Caco-2 (cell line): ENCODE data around the gene TSPO2. TPM values are rescaled to one million over a fixed set of nuclear protein-coding genes. Genes with fewer than 3 reads are reported as not detected.

Experiments used
- BruUV-seq: library from RNA; stranded (reverse); fragments of 400-500 nt; replicated peaks from 2 replicates; lab custom pipeline; 2021; lab: Mats Ljungman, UMichigan
- CTCF ChIA-PET: fragments of 300-600 bp; sonication (Branson Sonifier 250); formaldehyde crosslinking; loops from one replicate; lab custom pipeline; 2022; ENCODE audit warnings: antibody characterized with exemption; lab: Charles Lee
- POLR2A ChIA-PET: fragments of 300-600 bp; sonication (Branson Sonifier 250); formaldehyde crosslinking; loops from one replicate; lab custom pipeline; 2022; ENCODE audit warnings: antibody characterized with exemption; lab: Charles Lee
- DNase-seq, 2 experiments: peaks; one replicate each; pipeline versions ENCODE4 v3.0.0 to v3.0.0-alpha.2; 2020 to 2022
- H3K27me3 ChIP-seq: replicated peaks from 2 replicates; pipeline ENCODE4 v1.6.0; 2011; ENCODE audit warnings: low read length; ENCODE audit not compliant: control insufficient read depth, insufficient read depth
- H3K36me3 ChIP-seq: 2 replicates; pipeline ENCODE4 v1.5.1; 2011; ENCODE audit warnings: low read length; ENCODE audit not compliant: control insufficient read depth, insufficient read depth
- H3K4me1 ChIP-seq: fragments of 250-450 bp; sonication (Bioruptor Pico); 2 replicates; pipeline ENCODE4 v1.5.1; 2020; ENCODE audit warnings: mild to moderate bottlenecking
- H3K4me3 ChIP-seq: 2 replicates; pipeline ENCODE4 v1.5.1; 2011; ENCODE audit warnings: low read depth, mild to moderate bottlenecking, control low read depth, low read length
- H3K9me3 ChIP-seq: fragments of 250-450 bp; sonication (Bioruptor Pico); 2 replicates; pipeline ENCODE4 v1.5.1; 2020; ENCODE audit warnings: mild to moderate bottlenecking, moderate library complexity
- H3K27ac Mint-ChIP-seq: one replicate; pipeline ENCODE4 v1.8.0; 2022; ENCODE audit warnings: mixed read lengths; ENCODE audit not compliant: unreplicated experiment
- H3K27me3 Mint-ChIP-seq: one replicate; pipeline ENCODE4 v1.8.0; 2022; ENCODE audit warnings: mixed read lengths; ENCODE audit not compliant: insufficient read depth, unreplicated experiment
- H3K36me3 Mint-ChIP-seq: one replicate; pipeline ENCODE4 v1.8.0; 2022; ENCODE audit warnings: mild to moderate bottlenecking, mixed read lengths; ENCODE audit not compliant: insufficient read depth, unreplicated experiment
- H3K4me1 Mint-ChIP-seq: one replicate; pipeline ENCODE4 v1.8.0; 2022; ENCODE audit warnings: low read depth, mixed read lengths; ENCODE audit not compliant: unreplicated experiment
- H3K4me3 Mint-ChIP-seq: one replicate; pipeline ENCODE4 v1.8.0; 2022; ENCODE audit warnings: mild to moderate bottlenecking, moderate library complexity, mixed read lengths; ENCODE audit not compliant: unreplicated experiment
- H3K9me3 Mint-ChIP-seq: one replicate; pipeline ENCODE4 v1.8.0; 2022; ENCODE audit warnings: mixed read lengths; ENCODE audit not compliant: unreplicated experiment
- CTCF ChIP-seq, 2 experiments: fragments of 200-600 bp in 1 of 2; IDR thresholded peaks; 1 replicate in 1 of 2; 2 replicates in 1 of 2; pipeline versions ENCODE4 v1.5.1 to v1.8.0; 2011 to 2022; ENCODE audit warnings: antibody characterized with exemption in 1 of 2, control low read depth in 1 of 2, inconsistent platforms in 1 of 2, low read depth in 1 of 2, low read length in 1 of 2, mild to moderate bottlenecking in 1 of 2, moderate library complexity in 1 of 2; ENCODE audit not compliant: insufficient read depth in 1 of 2, severe bottlenecking in 1 of 2, unreplicated experiment in 1 of 2
- intact Hi-C: fragments of 100-400 bp; cut with micrococcal nuclease; formaldehyde crosslinking; loops from one replicate; pipeline ENCODE4 v1.10.0; 2022; ENCODE audit not compliant: unreplicated experiment
- total RNA-seq: library from RNA; stranded (reverse); gene quantifications from 2 replicates; pipeline ENCODE4 v1.2.3, GENCODE V29; 2022

Gene TSPO2
- total RNA-seq, 1 experiment from 2014 or later: 0.61 TPM

GRCh38 chr6:41055149-41055548 lies 12.9 kb downstream of the TSPO2 start:
- intact Hi-C loops: no loop called here

GRCh38 chr6:41056768-41057490 lies 14.7 kb downstream of the TSPO2 start:
- Mint-ChIP-seq H3K36me3 (peaks cover 20% of the 10 kb centered on the region), H3K4me1 (peaks cover 78% of the 10 kb centered on the region), H3K27me3 (no peaks in the 10 kb centered on the region), H3K27ac (peak overlapping the region; percentile 65), H3K4me3 (peak overlapping the region; percentile 7), H3K9me3 (peaks cover 9% of the 10 kb centered on the region)
- Histone ChIP-seq H3K36me3 (no peaks in the 10 kb centered on the region), H3K4me1 (peaks cover 94% of the 10 kb centered on the region), H3K27me3 (no peaks in the 10 kb centered on the region), H3K9me3 (no peaks in the 10 kb centered on the region), H3K4me3 (no peak overlapping the region)
- POLR2A ChIA-PET: interaction anchor here (2.6 kb wide), 1 partner anchor 15 kb away, joined by 8 read pairs; the partner anchor contains the start of genes NFYA and OARD1
- DNase-seq: peak in 1 of 2 experiments; percentile 73
- TF ChIP-seq CTCF (IDR thresholded peaks at IDR 0.05; ENCODE audit: insufficient read depth in 1 of 2, low read depth in 1 of 2, low read length in 1 of 2, severe bottlenecking in 1 of 2, unreplicated experiment in 1 of 2): no peak
- BruUV-seq: no TSS peak
- intact Hi-C loops: no loop called here
- CTCF ChIA-PET: no interaction called here

More at GRCh38 chr6:41055149-41055548, 12.9 kb downstream of the TSPO2 start:
- Mint-ChIP-seq H3K36me3 (peaks cover 4% of the 10 kb centered on the region), H3K9me3 (peaks cover 5% of the 10 kb centered on the region), H3K27ac (peak overlapping the region; percentile 65), H3K4me3 (peak overlapping the region; percentile 31), H3K4me1 (peaks cover 76% of the 10 kb centered on the region), H3K27me3 (no peaks in the 10 kb centered on the region)
- ChIA-PET CTCF (interaction anchor here (1.4 to 1.5 kb wide), 2 partner anchors 9 to 16 kb away, joined by 4 to 5 read pairs; partner anchors contain the start of gene UNC5CL), POLR2A (interaction anchor here (0.6 to 1.1 kb wide), 2 partner anchors 17 to 57 kb away, joined by 3 to 5 read pairs; partner anchors contain the start of genes NFYA and OARD1)
- no peaks in the 10 kb centered on the region for H3K27me3 ChIP-seq
- H3K36me3 ChIP-seq: no peaks in the 10 kb centered on the region
- no peak for TF ChIP-seq CTCF (IDR thresholded peaks at IDR 0.05; ENCODE audit: insufficient read depth in 1 of 2, low read depth in 1 of 2, low read length in 1 of 2, severe bottlenecking in 1 of 2, unreplicated experiment in 1 of 2)
- no peaks in the 10 kb centered on the region for H3K9me3 ChIP-seq
- no TSS peak for BruUV-seq
- no peak overlapping the region for H3K4me3 ChIP-seq
- peaks cover 96% of the 10 kb centered on the region for H3K4me1 ChIP-seq
- no peak for DNase-seq

- POLR2A ChIA-PET: interaction anchor here (2.6 kb wide), 1 partner anchor 14 kb away, joined by 8 read pairs; the partner anchor contains the start of genes NFYA and OARD1
Measured at GRCh38 chr6:41058783-41059181, 16.5 kb downstream of the TSPO2 start.

More at GRCh38 chr6:41058783-41059181, 16.5 kb downstream of the TSPO2 start:
- no peaks in the 10 kb centered on the region for H3K27me3 Mint-ChIP-seq
- no peak for TF ChIP-seq CTCF (IDR thresholded peaks at IDR 0.05; ENCODE audit: insufficient read depth in 1 of 2, low read depth in 1 of 2, low read length in 1 of 2, severe bottlenecking in 1 of 2, unreplicated experiment in 1 of 2)
- H3K4me1 Mint-ChIP-seq: peaks cover 77% of the 10 kb centered on the region
- peaks cover 24% of the 10 kb centered on the region for H3K36me3 Mint-ChIP-seq
- Histone ChIP-seq H3K36me3 (no peaks in the 10 kb centered on the region), H3K27me3 (no peaks in the 10 kb centered on the region), H3K4me1 (peaks cover 95% of the 10 kb centered on the region), H3K4me3 (no peak overlapping the region), H3K9me3 (no peaks in the 10 kb centered on the region)
- no TSS peak for BruUV-seq
- no peak for DNase-seq
- no peak overlapping the region for H3K4me3 Mint-ChIP-seq
- CTCF ChIA-PET: interaction anchor here (0.6 to 0.9 kb wide), 3 partner anchors 12 to 457 kb away, joined by 3 to 4 read pairs (median 3); partner anchors contain the start of genes NFYA and OARD1
- intact Hi-C loops: no loop called here
- H3K27ac Mint-ChIP-seq: peak overlapping the region; percentile 65
- H3K9me3 Mint-ChIP-seq: peaks cover 9% of the 10 kb centered on the region
